Testis (tissue), 3 donors: ENCODE data around the gene PEX11G. TPM values are rescaled to one million over a fixed set of nuclear protein-coding genes. Genes with fewer than 3 reads are reported as not detected.

Experiments used
- DNase-seq: peaks from one replicate; pipeline ENCODE4 v3.0.0-alpha.2; 2019
- H3K27ac ChIP-seq, 2 donors: fragments of 200-600 bp; sonication (generic); one replicate each; pipeline ENCODE4 v1.5.1; 2019
- H3K27me3 ChIP-seq: fragments of 200-600 bp; sonication (generic); one replicate; pipeline ENCODE4 v1.5.1; 2019
- H3K36me3 ChIP-seq: fragments of 200-600 bp; sonication (generic); one replicate; pipeline ENCODE4 v1.5.1; 2017; ENCODE audit warnings: low read depth; ENCODE audit errors: missing control alignments
- H3K4me1 ChIP-seq: fragments of 200-600 bp; sonication (generic); one replicate; pipeline ENCODE4 v1.5.1; 2019
- H3K4me3 ChIP-seq, 2 donors: fragments of 200-600 bp; sonication (generic); one replicate each; pipeline ENCODE4 v1.5.1; 2017 to 2019
- H3K9me3 ChIP-seq: fragments of 200-600 bp; sonication (generic); one replicate; pipeline ENCODE4 v1.5.1; 2017
- CTCF ChIP-seq, 3 experiments: fragments of 450-650 bp in 2 of 3; fragments of 200-600 bp in 1 of 3; sonication (generic) in 1 of 3; IDR thresholded peaks; one replicate each; pipeline ENCODE4 v1.5.1; 2016 to 2019; ENCODE audit warnings: antibody characterized with exemption in 3 of 3, mild to moderate bottlenecking in 2 of 3, moderate library complexity in 1 of 3
- POLR2A ChIP-seq: fragments of 450-650 bp; IDR thresholded peaks from one replicate; pipeline ENCODE4 v1.6.1; 2017; ENCODE audit warnings: antibody characterized with exemption, mild to moderate bottlenecking, moderate library complexity
- WGBS, 2 donors: methylation state at CpG; one replicate each; pipeline ENCODE4 v1.1.5; 2018; 5-methylcytosine and 5-hydroxymethylcytosine counted together
- intact Hi-C: fragments of 100-400 bp; cut with DNase I; formaldehyde crosslinking; loops from one replicate; pipeline ENCODE4 v1.15.1; 2023; ENCODE audit warnings: low total_unique reads
- polyA plus RNA-seq: library from polyadenylated mRNA; stranded (reverse); fragments of 350-450 nt; fragmentation: Illumina TruSeq; extraction: RNeasy Lipid Tissue Mini Kit (QIAGEN cat#74804); gene quantifications from one replicate; pipeline ENCODE4 v1.2.3, GENCODE V29; 2014; ENCODE audit warnings: low read depth, low replicate concordance; ENCODE audit not compliant: insufficient read depth
- total RNA-seq, 2 donors: library from RNA; depleted of rRNA; stranded (reverse); fragments of >200 nt; gene quantifications; one replicate each; pipeline ENCODE4 v1.2.3, GENCODE V29; 2016

The PEX11G gene
- total and polyA plus RNA-seq, 3 donors from 2014 or later, result 12.3 to 26.0 (median 20.9) TPM

- H3K4me1 ChIP-seq, result no peaks in the 10 kb centered on the region
- DNase-seq, result peak; percentile 39
These were observed 46.4 kb downstream of the PEX11G start for GRCh38 chr19:7442423-7442822.

GRCh38 chr19:7441468-7442146 is 47.2 kb downstream of the PEX11G start:
- no peaks in the 10 kb centered on the region for H3K27me3 ChIP-seq
- no peaks in the 10 kb centered on the region for H3K4me1 ChIP-seq
- no peaks in the 10 kb centered on the region for H3K36me3 ChIP-seq
- H3K9me3 ChIP-seq, result no peaks in the 10 kb centered on the region
- H3K4me3 ChIP-seq, result no peak overlapping the region
- no peak overlapping the region for H3K27ac ChIP-seq
- TF ChIP-seq POLR2A, result no peak
- no peak for TF ChIP-seq CTCF (IDR thresholded peaks at IDR 0.05)
- no peak for DNase-seq
- intact Hi-C loops, result no loop called here
- 91% methylated on average over 20 to 21 of the region's 21 CpGs for WGBS, 2 donors

More at GRCh38 chr19:7442423-7442822, 46.4 kb downstream of the PEX11G start:
- no peaks in the 10 kb centered on the region for H3K27me3 ChIP-seq
- no peak overlapping the region for H3K4me3 ChIP-seq
- no peaks in the 10 kb centered on the region for H3K36me3 ChIP-seq
- intact Hi-C loops, result no loop called here
- no peaks in the 10 kb centered on the region for H3K9me3 ChIP-seq
- TF ChIP-seq CTCF (IDR thresholded peaks at IDR 0.05) (no peak), POLR2A (no peak)
- 79 to 82% methylated on average over 9 of the region's 9 CpGs for WGBS, 2 donors
- H3K27ac ChIP-seq, result no peak overlapping the region

- H3K4me3 ChIP-seq, result peak overlapping the region in 1 of 2 donors; percentile 1
- no peak for DNase-seq
- no peak for TF ChIP-seq CTCF (IDR thresholded peaks at IDR 0.05)
- TF ChIP-seq POLR2A, result no peak
- no peak overlapping the region for H3K27ac ChIP-seq
- intact Hi-C loops, result no loop called here
- no peaks in the 10 kb centered on the region for H3K4me1 ChIP-seq
- WGBS, 2 donors, result 62 to 70% methylated on average over 40 to 41 of the region's 43 CpGs
- H3K9me3 ChIP-seq, result no peaks in the 10 kb centered on the region
- no peaks in the 10 kb centered on the region for H3K36me3 ChIP-seq
- no peaks in the 10 kb centered on the region for H3K27me3 ChIP-seq
These were observed 48.5 kb downstream of the PEX11G start for GRCh38 chr19:7440188-7440975.

GRCh38 chr19:7435586-7435985 is 53.2 kb downstream of the PEX11G start:
- TF ChIP-seq CTCF (IDR thresholded peaks at IDR 0.05), result no peak
- no peak for TF ChIP-seq POLR2A
- no peak overlapping the region for H3K27ac ChIP-seq
- H3K36me3 ChIP-seq, result no peaks in the 10 kb centered on the region
- no peaks in the 10 kb centered on the region for H3K27me3 ChIP-seq
- WGBS, 2 donors, result 88 to 90% methylated on average over 3 of the region's 3 CpGs
- no peaks in the 10 kb centered on the region for H3K4me1 ChIP-seq
- no peaks in the 10 kb centered on the region for H3K9me3 ChIP-seq
- intact Hi-C loops, result no loop called here
- DNase-seq, result no peak
- H3K4me3 ChIP-seq, result no peak overlapping the region
